ENCODE measurements around the gene TRIM29.

GRCh38 chr11:120128392-120129119 is 9.4 kb downstream of the TRIM29 start:
- no peak for TF ChIP-seq MYC (IDR thresholded peaks at IDR 0.05; ENCODE audit: insufficient read depth, insufficient read length, insufficient replicate concordance, low read length, severe bottlenecking)
- TF ChIP-seq BCL3 (IDR thresholded peaks at IDR 0.05; ENCODE audit: borderline replicate concordance, insufficient read depth, low read depth, low read length, poor library complexity, severe bottlenecking) = no peak
